Caco-2 (cell line): ENCODE results near the gene RGS16. TPM values are rescaled to one million over a fixed set of nuclear protein-coding genes. Genes with fewer than 3 reads are reported as not detected.

Experiments
- BruUV-seq: library from RNA; stranded (reverse); fragments of 400-500 nt; replicated peaks from 2 replicates; lab custom pipeline; 2021; lab: Mats Ljungman, UMichigan
- CTCF ChIA-PET: fragments of 300-600 bp; sonication (Branson Sonifier 250); formaldehyde crosslinking; loops from one replicate; lab custom pipeline; 2022; ENCODE audit warnings: antibody characterized with exemption; lab: Charles Lee
- POLR2A ChIA-PET: fragments of 300-600 bp; sonication (Branson Sonifier 250); formaldehyde crosslinking; loops from one replicate; lab custom pipeline; 2022; ENCODE audit warnings: antibody characterized with exemption; lab: Charles Lee
- DNase-seq, 2 experiments: peaks; one replicate each; pipeline versions ENCODE4 v3.0.0 to v3.0.0-alpha.2; 2020 to 2022
- H3K27me3 ChIP-seq: replicated peaks from 2 replicates; pipeline ENCODE4 v1.6.0; 2011; ENCODE audit warnings: low read length; ENCODE audit not compliant: control insufficient read depth, insufficient read depth
- H3K36me3 ChIP-seq: 2 replicates; pipeline ENCODE4 v1.5.1; 2011; ENCODE audit warnings: low read length; ENCODE audit not compliant: control insufficient read depth, insufficient read depth
- H3K4me1 ChIP-seq: fragments of 250-450 bp; sonication (Bioruptor Pico); 2 replicates; pipeline ENCODE4 v1.5.1; 2020; ENCODE audit warnings: mild to moderate bottlenecking
- H3K4me3 ChIP-seq: 2 replicates; pipeline ENCODE4 v1.5.1; 2011; ENCODE audit warnings: low read depth, mild to moderate bottlenecking, control low read depth, low read length
- H3K9me3 ChIP-seq: fragments of 250-450 bp; sonication (Bioruptor Pico); 2 replicates; pipeline ENCODE4 v1.5.1; 2020; ENCODE audit warnings: mild to moderate bottlenecking, moderate library complexity
- H3K27ac Mint-ChIP-seq: one replicate; pipeline ENCODE4 v1.8.0; 2022; ENCODE audit warnings: mixed read lengths; ENCODE audit not compliant: unreplicated experiment
- H3K27me3 Mint-ChIP-seq: one replicate; pipeline ENCODE4 v1.8.0; 2022; ENCODE audit warnings: mixed read lengths; ENCODE audit not compliant: insufficient read depth, unreplicated experiment
- H3K36me3 Mint-ChIP-seq: one replicate; pipeline ENCODE4 v1.8.0; 2022; ENCODE audit warnings: mild to moderate bottlenecking, mixed read lengths; ENCODE audit not compliant: insufficient read depth, unreplicated experiment
- H3K4me1 Mint-ChIP-seq: one replicate; pipeline ENCODE4 v1.8.0; 2022; ENCODE audit warnings: low read depth, mixed read lengths; ENCODE audit not compliant: unreplicated experiment
- H3K4me3 Mint-ChIP-seq: one replicate; pipeline ENCODE4 v1.8.0; 2022; ENCODE audit warnings: mild to moderate bottlenecking, moderate library complexity, mixed read lengths; ENCODE audit not compliant: unreplicated experiment
- H3K9me3 Mint-ChIP-seq: one replicate; pipeline ENCODE4 v1.8.0; 2022; ENCODE audit warnings: mixed read lengths; ENCODE audit not compliant: unreplicated experiment
- intact Hi-C: fragments of 100-400 bp; cut with micrococcal nuclease; formaldehyde crosslinking; loops from one replicate; pipeline ENCODE4 v1.10.0; 2022; ENCODE audit not compliant: unreplicated experiment
- total RNA-seq: library from RNA; stranded (reverse); gene quantifications from 2 replicates; pipeline ENCODE4 v1.2.3, GENCODE V29; 2022
- TF ChIP-seq, protein P1 (sequence below), 2 experiments: fragments of 200-600 bp in 1 of 2; IDR thresholded peaks; 1 replicate in 1 of 2; 2 replicates in 1 of 2; pipeline versions ENCODE4 v1.5.1 to v1.8.0; 2011 to 2022; ENCODE audit warnings: antibody characterized with exemption in 1 of 2, control low read depth in 1 of 2, inconsistent platforms in 1 of 2, low read depth in 1 of 2, low read length in 1 of 2, mild to moderate bottlenecking in 1 of 2, moderate library complexity in 1 of 2; ENCODE audit not compliant: insufficient read depth in 1 of 2, severe bottlenecking in 1 of 2, unreplicated experiment in 1 of 2

Gene RGS16
- total RNA-seq, 1 experiment from 2014 or later, result 1.2 TPM

DNA sequence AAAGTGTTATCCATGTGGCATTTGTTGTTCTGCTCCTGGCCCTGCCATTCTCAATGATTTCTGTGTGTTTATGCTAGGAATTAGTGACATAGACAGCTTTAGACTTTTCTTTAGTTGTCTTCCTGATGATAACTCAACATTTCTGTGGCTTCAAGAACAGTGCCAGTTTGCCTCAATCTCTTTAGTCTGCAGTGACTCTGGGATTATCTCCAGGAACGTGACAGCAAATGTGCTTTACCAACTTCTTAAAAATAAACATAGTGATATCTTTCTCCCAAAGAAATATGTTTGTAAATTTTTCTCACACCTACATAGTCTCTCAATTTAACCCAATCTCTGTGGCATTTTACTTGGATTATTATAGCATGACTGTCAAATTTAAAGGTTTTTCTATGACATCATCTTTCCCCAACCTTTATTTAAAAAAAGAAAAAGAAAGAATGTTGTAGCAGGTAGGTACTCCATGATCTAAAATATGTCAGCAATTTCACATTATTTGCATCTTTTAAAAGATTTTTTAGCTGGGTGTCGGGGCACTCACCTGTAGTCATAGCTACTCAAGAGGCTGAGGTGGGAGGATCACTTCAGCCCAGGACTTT, 39.7 kb downstream of the RGS16 start:
- Mint-ChIP-seq H3K4me1 (no peaks in the 10 kb centered on the region), H3K27ac (no peak overlapping the region), H3K4me3 (no peak overlapping the region), H3K36me3 (no peaks in the 10 kb centered on the region), H3K27me3 (peaks cover 17% of the 10 kb centered on the region), H3K9me3 (no peaks in the 10 kb centered on the region)
- Histone ChIP-seq H3K4me3 (no peak overlapping the region), H3K4me1 (no peaks in the 10 kb centered on the region), H3K36me3 (no peaks in the 10 kb centered on the region), H3K9me3 (peaks cover 10% of the 10 kb centered on the region; the same call in 1 of the 2 replicates), H3K27me3 (no peaks in the 10 kb centered on the region)
- no peak for DNase-seq
- intact Hi-C loops, result no loop called here
- no TSS peak for BruUV-seq
- TF ChIP-seq, protein P1, sequence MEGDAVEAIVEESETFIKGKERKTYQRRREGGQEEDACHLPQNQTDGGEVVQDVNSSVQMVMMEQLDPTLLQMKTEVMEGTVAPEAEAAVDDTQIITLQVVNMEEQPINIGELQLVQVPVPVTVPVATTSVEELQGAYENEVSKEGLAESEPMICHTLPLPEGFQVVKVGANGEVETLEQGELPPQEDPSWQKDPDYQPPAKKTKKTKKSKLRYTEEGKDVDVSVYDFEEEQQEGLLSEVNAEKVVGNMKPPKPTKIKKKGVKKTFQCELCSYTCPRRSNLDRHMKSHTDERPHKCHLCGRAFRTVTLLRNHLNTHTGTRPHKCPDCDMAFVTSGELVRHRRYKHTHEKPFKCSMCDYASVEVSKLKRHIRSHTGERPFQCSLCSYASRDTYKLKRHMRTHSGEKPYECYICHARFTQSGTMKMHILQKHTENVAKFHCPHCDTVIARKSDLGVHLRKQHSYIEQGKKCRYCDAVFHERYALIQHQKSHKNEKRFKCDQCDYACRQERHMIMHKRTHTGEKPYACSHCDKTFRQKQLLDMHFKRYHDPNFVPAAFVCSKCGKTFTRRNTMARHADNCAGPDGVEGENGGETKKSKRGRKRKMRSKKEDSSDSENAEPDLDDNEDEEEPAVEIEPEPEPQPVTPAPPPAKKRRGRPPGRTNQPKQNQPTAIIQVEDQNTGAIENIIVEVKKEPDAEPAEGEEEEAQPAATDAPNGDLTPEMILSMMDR (IDR thresholded peaks at IDR 0.05; ENCODE audit: insufficient read depth in 1 of 2, low read depth in 1 of 2, low read length in 1 of 2, severe bottlenecking in 1 of 2, unreplicated experiment in 1 of 2), result no peak
- ChIA-PET POLR2A (no interaction called here), CTCF (no interaction called here)

DNA sequence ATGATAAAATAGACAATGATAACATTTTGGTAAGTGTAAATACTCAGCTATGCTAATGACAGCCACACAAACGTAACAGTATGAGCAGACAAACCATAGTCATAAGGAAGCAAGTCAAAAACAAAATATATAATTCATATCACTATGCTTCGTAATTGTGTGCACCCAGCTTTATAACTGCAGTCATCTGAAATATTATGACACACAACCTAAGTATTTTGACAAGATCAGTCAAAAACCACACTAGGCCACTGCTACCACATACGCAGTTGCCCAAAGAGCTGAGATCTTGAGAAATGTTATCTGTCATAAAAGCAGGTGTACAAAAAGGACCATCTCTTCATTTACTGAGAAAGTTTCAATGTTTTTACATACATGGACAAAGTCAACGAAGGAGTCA, 41.1 kb downstream of the RGS16 start:
- no peaks in the 10 kb centered on the region for H3K4me1 ChIP-seq
- ChIA-PET CTCF (no interaction called here), POLR2A (no interaction called here)
- BruUV-seq, result no TSS peak
- intact Hi-C loops, result no loop called here
- TF ChIP-seq, protein P1 (IDR thresholded peaks at IDR 0.05; ENCODE audit: insufficient read depth in 1 of 2, low read depth in 1 of 2, low read length in 1 of 2, severe bottlenecking in 1 of 2, unreplicated experiment in 1 of 2), result no peak
- H3K9me3 ChIP-seq, result peaks cover 10% of the 10 kb centered on the region; the same call in 1 of the 2 replicates
- Mint-ChIP-seq H3K27ac (no peak overlapping the region), H3K4me3 (no peak overlapping the region), H3K9me3 (no peaks in the 10 kb centered on the region), H3K4me1 (no peaks in the 10 kb centered on the region), H3K27me3 (peaks cover 22% of the 10 kb centered on the region), H3K36me3 (no peaks in the 10 kb centered on the region)
- no peak overlapping the region for H3K4me3 ChIP-seq
- no peaks in the 10 kb centered on the region for H3K36me3 ChIP-seq
- DNase-seq, result no peak
- no peaks in the 10 kb centered on the region for H3K27me3 ChIP-seq

DNA sequence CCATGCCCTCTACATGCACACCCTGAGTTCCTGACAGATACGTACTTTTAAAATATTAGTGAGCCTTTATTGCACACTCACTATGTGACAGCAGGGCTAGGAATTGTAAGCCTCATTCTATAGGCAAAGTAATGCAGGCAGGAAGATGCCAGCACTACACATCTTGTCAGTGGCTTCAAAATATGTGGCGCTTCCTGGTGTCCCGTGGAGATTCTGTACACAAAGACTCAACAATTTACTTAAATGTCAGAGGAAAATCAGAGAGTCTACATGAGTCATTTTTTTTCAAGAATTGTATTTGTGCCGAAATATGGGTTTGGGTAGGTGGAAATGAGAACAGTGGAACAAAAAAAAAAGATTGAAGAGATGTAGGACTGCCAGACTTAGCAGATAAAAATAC, 42.7 kb downstream of the RGS16 start:
- BruUV-seq, result no TSS peak

More for the DNA sequence above, 42.7 kb downstream of the RGS16 start:
- peaks cover 2% of the 10 kb centered on the region; the same call in 1 of the 2 replicates for H3K9me3 ChIP-seq
- Mint-ChIP-seq H3K4me1 (no peaks in the 10 kb centered on the region), H3K9me3 (no peaks in the 10 kb centered on the region), H3K27me3 (peaks cover 22% of the 10 kb centered on the region), H3K36me3 (no peaks in the 10 kb centered on the region), H3K4me3 (no peak overlapping the region), H3K27ac (no peak overlapping the region)
- intact Hi-C loops, result no loop called here
- no peak overlapping the region for H3K4me3 ChIP-seq
- no peaks in the 10 kb centered on the region for H3K27me3 ChIP-seq
- ChIA-PET CTCF (no interaction called here), POLR2A (no interaction called here)
- TF ChIP-seq, protein P1 (IDR thresholded peaks at IDR 0.05; ENCODE audit: insufficient read depth in 1 of 2, low read depth in 1 of 2, low read length in 1 of 2, severe bottlenecking in 1 of 2, unreplicated experiment in 1 of 2), result no peak
- no peak for DNase-seq
- no peaks in the 10 kb centered on the region for H3K36me3 ChIP-seq
- no peaks in the 10 kb centered on the region for H3K4me1 ChIP-seq
